Natural killer cell treated with Interleukin-12 subunit alpha and Interleukin-12 subunit beta and Interleukin-15 and Interleukin-18, amount 100 ng/mL, for 72 hours (primary cell): ENCODE results near the gene PAFAH1B1. TPM values are rescaled to one million over a fixed set of nuclear protein-coding genes. Genes with fewer than 3 reads are reported as not detected.

Experiments
- ATAC-seq, 2 donors: fragments of 150-1000 bp; cut with Tn5 transposase in 1 of 2; sonication (Bioruptor Pico), chemical (Tn5 transposase) in 1 of 2; 2 replicates each; pipeline ENCODE4 v1.10.0; 2021
- DNase-seq: peaks from one replicate; pipeline ENCODE4 v3.0.0; 2022; ENCODE audit warnings: low spot score
- H3K27ac Mint-ChIP-seq, 2 donors: 1 replicate in 1 of 2; 2 replicates in 1 of 2; pipeline ENCODE4 v1.8.0; 2022; ENCODE audit warnings: mixed read lengths in 2 of 2, mild to moderate bottlenecking in 1 of 2, moderate library complexity in 1 of 2
- H3K27me3 Mint-ChIP-seq, 2 donors: 1 replicate in 1 of 2; 2 replicates in 1 of 2; pipeline ENCODE4 v1.8.0; 2022; ENCODE audit warnings: mixed read lengths in 2 of 2
- H3K36me3 Mint-ChIP-seq: one replicate; pipeline ENCODE4 v1.8.0; 2022; ENCODE audit warnings: mixed read lengths
- H3K4me1 Mint-ChIP-seq, 2 donors: 1 replicate in 1 of 2; 2 replicates in 1 of 2; pipeline ENCODE4 v1.8.0; 2022; ENCODE audit warnings: low read depth in 2 of 2, mixed read lengths in 2 of 2, mild to moderate bottlenecking in 1 of 2
- H3K4me3 Mint-ChIP-seq: one replicate; pipeline ENCODE4 v1.8.0; 2022; ENCODE audit warnings: mixed read lengths
- H3K9me3 Mint-ChIP-seq: 2 replicates; pipeline ENCODE4 v1.8.0; 2022; ENCODE audit warnings: mixed read lengths
- total RNA-seq, 2 donors: library from RNA; stranded (reverse); gene quantifications; one replicate each; pipeline ENCODE4 v1.2.3, GENCODE V29; 2022

PAFAH1B1 gene
- total RNA-seq, 2 donors from 2014 or later: 192 to 217 TPM

DNA sequence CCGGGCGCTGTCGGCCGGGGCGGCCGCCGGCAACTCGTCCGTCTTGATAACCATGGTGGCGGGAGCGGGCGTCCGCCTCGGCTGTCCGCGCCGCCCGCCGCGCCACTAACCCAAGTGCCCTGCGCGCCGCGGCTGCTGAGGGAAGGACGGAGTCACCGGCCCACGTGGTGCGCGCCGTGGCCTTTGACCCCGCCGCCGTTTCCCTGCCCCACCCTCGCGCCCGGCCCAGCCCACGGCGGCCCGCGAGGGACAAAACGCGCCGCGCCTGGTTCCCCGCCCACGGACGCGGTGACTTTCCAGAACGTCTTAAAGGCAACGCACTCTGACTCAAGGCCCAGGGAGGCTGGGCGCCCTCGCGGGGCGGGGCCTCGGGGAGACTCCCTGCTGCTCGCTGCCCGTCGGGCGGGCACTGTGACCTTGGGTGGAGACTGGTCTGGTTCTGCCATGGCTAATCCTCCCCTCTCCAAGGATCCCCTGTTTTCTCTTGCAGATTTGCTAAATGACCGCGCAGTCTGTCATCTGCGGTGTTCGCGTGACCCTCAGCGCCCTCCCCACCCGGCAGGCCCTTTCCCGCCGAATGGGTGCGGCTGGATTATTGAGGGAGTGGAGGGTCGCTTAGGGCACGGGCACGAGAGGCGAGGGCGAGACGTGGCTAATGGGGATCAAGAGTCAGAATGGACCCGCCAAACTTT lies 118.3 kb downstream of the PAFAH1B1 start, which contains the start of gene CLUH:
Gene CLUH (minus strand): TSS at position 157 of the 692 bp plus-strand sequence. CDS start 103 bp downstream, at position 54.
- H3K4me1 Mint-ChIP-seq: peaks cover 25 to 30% of the 10 kb centered on the region in 2 donors
- H3K27me3 Mint-ChIP-seq: no peaks in the 10 kb centered on the region
- no peaks in the 10 kb centered on the region for H3K9me3 Mint-ChIP-seq
- peak; percentile 94 to 96 for ATAC-seq
- H3K27ac Mint-ChIP-seq: peak within 1 kb of the TSS; percentile 82
- peak within 1 kb of the TSS; percentile 91 for H3K4me3 Mint-ChIP-seq
- no peaks in the 10 kb centered on the region for H3K36me3 Mint-ChIP-seq
- peak; percentile 99 for DNase-seq

DNA sequence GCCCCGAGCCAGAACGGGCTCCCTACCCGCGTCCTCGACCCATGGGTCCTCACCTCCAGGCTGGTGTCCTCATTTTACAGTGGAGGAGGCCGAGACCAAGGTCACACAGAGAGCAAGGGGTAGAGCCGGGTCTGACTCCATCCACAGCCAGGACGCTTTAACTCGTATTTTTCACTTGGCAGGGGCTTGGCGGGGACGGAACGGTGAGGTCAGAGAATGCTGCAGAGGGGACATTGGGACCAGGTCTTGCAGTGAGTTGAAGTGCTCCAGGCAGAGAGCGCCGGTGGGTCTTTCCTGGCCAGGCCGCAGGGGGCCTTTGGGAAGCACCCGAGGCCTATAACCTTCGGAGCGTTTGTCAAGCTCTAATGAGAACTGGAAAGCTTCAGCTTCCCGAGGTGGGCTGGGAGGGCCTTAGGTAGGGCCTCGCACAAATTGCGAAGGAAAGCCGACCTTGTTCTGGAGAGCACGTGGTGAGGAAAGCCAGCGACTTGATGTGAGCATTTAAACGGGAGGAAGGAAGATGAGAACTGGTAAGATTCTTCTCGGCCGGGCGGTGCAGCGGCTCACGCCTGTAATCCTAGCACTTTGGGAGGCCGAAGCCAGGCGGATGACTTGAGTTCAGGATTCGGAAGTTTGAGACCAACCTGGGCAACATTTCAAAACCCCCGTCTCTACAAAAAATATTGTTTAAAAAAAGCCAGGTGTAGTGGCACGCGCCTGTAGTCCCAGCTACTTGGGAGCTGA lies 119.0 kb downstream of the PAFAH1B1 start:
- no peak for ATAC-seq
- H3K27ac Mint-ChIP-seq: peak overlapping the region; percentile 82
- H3K36me3 Mint-ChIP-seq: no peaks in the 10 kb centered on the region
- DNase-seq: no peak
- no peaks in the 10 kb centered on the region for H3K9me3 Mint-ChIP-seq
- H3K27me3 Mint-ChIP-seq: no peaks in the 10 kb centered on the region
- H3K4me1 Mint-ChIP-seq: peaks cover 25 to 30% of the 10 kb centered on the region in 2 donors
- peak overlapping the region; percentile 87 for H3K4me3 Mint-ChIP-seq

DNA sequence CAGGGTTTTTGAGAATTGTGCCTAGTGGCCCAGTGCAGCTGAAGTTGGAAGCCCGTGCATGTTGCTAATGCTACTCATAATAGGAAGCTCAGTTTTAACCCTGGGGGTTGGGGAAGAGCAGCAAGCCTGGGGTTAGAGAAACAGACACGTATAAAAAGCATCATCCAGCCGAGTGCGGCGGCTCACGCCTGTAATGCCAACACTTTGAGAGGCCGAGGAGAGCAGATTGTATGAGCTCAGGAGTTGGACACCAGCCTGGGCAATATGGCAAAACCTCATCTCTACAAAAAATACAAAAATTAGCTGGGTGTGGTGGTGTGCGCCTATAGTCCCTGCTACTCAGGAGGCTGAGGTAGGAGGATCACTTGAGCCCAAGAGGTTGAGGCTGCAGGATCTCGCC lies 120.4 kb downstream of the PAFAH1B1 start:
- H3K4me3 Mint-ChIP-seq: peak overlapping the region; percentile 19
- no peaks in the 10 kb centered on the region for H3K36me3 Mint-ChIP-seq
- no peak for DNase-seq
- H3K4me1 Mint-ChIP-seq: peaks cover 21 to 27% of the 10 kb centered on the region in 2 donors
- no peaks in the 10 kb centered on the region for H3K9me3 Mint-ChIP-seq
- no peaks in the 10 kb centered on the region for H3K27me3 Mint-ChIP-seq
- no peak overlapping the region for H3K27ac Mint-ChIP-seq
- no peak for ATAC-seq

DNA sequence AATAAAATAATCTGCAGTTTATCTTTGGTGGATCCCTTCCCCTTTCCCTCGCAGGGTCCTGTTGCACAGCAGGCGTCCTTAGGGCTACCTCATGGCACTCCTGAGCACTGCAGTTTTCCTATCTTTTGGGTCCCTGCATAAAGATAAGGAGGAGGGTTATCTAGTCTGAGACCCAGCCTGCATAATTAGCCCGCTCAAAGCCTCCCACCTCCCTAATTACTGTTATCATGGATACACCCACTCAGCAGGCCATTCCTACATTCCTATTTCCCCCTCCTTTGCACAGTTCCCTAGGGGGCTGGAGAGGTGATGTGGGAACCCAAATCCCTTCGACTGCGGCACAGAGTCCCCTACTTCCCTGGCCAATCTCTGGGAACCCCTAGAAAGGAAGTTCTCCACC lies 123.2 kb downstream of the PAFAH1B1 start:
- Mint-ChIP-seq H3K27me3 (peaks cover 0 to 1% of the 10 kb centered on the region in 2 donors), H3K4me3 (no peak overlapping the region), H3K4me1 (peaks cover 8 to 9% of the 10 kb centered on the region in 2 donors), H3K27ac (no peak overlapping the region), H3K9me3 (no peaks in the 10 kb centered on the region), H3K36me3 (no peaks in the 10 kb centered on the region)
- no peak for DNase-seq
- no peak for ATAC-seq

DNA sequence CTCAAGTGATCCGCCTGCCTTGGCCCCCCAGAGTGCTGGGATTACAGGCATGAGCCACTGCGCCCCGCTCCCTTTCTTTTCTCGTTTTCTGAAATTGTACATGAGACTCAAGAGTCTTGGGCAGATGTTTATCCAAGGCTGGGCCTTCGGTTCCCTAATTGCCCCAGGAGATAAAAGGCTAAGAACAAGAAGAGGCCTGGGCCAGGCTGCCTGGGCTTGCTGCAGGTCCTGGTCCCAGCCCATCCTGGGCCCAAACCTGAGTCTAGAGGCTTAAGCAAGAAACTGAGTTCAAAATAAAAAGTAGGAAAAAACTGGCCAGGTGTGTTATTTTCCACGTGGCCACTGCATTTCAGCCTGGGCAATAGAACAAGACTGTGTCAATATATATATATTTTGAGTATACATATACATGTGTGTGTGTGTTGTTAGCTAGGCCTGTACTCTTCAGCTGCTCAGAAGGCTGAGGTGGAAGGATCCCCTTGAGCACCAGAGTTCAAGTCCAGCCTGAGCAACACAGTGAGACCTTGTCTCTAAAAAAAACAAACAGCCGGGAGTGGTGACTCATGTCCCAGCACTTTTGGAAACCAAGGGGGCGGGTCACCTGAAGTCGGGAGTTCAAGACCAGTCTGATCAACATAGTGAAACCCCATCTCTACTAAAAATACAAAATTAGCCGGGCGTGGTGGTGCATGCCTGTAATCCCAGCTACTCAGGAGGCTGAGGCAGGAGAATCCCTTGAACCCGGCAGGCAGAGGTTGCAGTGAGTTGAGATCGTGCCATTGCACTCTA lies 124.9 kb downstream of the PAFAH1B1 start:
- H3K27ac Mint-ChIP-seq: no peak overlapping the region

DNA sequence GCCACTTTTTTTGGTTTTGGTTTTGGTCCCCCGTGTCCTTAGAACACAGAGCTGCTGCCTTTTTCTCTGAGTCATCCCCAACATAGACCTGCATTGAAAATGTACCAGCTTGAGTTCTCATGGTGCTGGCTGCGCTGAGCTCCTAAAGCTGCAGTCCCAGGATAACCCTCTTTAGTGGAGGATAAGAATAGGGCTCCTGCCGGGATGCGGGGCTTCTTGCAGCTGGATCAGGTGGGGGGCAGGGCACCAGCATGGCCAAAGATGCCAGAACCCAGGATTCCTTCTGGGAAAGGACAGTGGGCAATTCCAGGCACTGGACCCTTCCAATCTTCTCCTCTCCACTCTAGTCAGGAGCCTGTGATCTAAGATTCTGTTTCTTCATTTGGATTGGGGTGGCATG lies 126.4 kb downstream of the PAFAH1B1 start:
- Mint-ChIP-seq H3K27me3 (peaks cover 0 to 5% of the 10 kb centered on the region in 2 donors), H3K4me3 (no peak overlapping the region), H3K9me3 (no peaks in the 10 kb centered on the region)

More for the DNA sequence above, 124.9 kb downstream of the PAFAH1B1 start:
- H3K4me3 Mint-ChIP-seq: no peak overlapping the region
- ATAC-seq: no peak
- peaks cover 0 to 5% of the 10 kb centered on the region in 2 donors for H3K27me3 Mint-ChIP-seq
- no peaks in the 10 kb centered on the region for H3K4me1 Mint-ChIP-seq
- no peaks in the 10 kb centered on the region for H3K9me3 Mint-ChIP-seq
- no peak for DNase-seq
- H3K36me3 Mint-ChIP-seq: no peaks in the 10 kb centered on the region

DNA sequence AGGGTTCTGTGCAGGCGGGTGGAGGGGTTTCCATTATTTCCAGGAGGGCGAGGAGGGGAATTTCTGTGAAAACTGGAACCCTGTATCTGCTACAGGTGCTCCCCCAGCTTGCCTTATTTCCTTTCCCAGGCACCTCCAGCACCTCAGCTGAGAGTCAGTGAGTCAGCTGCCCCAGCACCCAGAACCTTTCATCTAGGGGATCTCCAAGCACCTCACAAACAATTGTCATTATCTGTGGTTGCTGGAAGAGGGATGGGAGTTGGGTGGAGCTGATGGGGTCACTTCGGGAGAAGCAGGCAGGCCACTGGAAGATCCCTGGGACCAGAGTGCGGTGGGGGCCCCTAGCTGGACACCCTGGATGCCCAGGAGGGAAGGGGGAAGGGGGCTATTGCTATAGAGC lies 128.1 kb downstream of the PAFAH1B1 start:
- Mint-ChIP-seq H3K4me1 (peaks cover 0 to 5% of the 10 kb centered on the region in 2 donors), H3K4me3 (no peak overlapping the region), H3K36me3 (no peaks in the 10 kb centered on the region), H3K9me3 (no peaks in the 10 kb centered on the region), H3K27me3 (peaks cover 10 to 11% of the 10 kb centered on the region in 2 donors), H3K27ac (no peak overlapping the region)
- DNase-seq: no peak
- no peak for ATAC-seq

More for the DNA sequence above, 126.4 kb downstream of the PAFAH1B1 start:
- ATAC-seq (no peak), DNase-seq (no peak)
- Mint-ChIP-seq H3K4me1 (no peaks in the 10 kb centered on the region), H3K36me3 (no peaks in the 10 kb centered on the region), H3K27ac (no peak overlapping the region)

DNA sequence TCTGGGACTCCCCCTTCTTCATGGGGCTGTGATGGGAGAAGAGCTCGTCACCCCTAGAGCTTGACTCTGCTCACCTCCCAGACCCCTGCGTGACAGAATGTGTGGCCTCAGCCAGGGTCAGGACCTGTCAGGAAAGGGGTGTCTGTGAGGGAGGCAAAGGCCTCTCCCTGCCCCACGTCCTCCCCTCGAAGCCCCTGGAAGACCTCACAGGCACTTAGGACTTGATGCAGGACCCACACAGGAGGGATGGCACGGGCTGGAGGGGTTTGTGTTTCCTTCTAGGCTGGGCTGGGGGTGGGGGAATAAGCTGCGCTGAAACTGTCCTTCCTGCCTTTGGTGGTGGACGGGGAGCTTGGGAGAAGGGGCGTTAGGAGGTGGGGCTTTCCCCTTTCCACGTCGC lies 129.2 kb downstream of the PAFAH1B1 start:
- Mint-ChIP-seq H3K27ac (no peak overlapping the region), H3K27me3 (peaks cover 10 to 13% of the 10 kb centered on the region in 2 donors), H3K4me1 (peaks cover 0 to 5% of the 10 kb centered on the region in 2 donors), H3K4me3 (no peak overlapping the region), H3K36me3 (no peaks in the 10 kb centered on the region), H3K9me3 (no peaks in the 10 kb centered on the region)
- ATAC-seq (no peak), DNase-seq (no peak)

DNA sequence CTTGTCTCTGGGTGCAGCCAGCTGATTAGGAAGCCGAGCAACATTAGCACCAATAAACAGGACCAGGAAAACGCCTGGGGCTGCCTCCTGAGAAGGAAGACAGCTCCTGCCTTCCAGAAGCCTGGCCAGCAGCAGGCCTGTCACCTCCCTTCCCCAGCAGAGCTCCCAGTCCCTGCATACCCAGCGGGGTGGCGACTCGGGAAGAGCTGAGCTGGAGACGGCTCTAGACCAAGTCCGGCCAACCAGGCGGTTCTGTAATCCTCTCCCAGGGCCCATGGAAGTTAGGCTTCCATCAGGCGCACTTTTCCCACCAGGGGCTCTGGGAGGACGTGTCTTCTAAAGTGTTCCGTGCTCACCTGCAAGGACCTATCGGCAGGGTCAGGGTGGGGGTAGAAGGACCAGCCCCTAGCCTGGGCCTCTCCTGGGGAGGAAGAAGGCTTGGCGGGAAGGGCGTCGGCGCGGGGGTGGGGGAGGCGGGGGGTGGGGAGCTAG lies 130.1 kb downstream of the PAFAH1B1 start:
- DNase-seq (no peak), ATAC-seq (no peak)
- H3K27ac Mint-ChIP-seq: no peak overlapping the region
- peaks cover 10 to 13% of the 10 kb centered on the region in 2 donors for H3K27me3 Mint-ChIP-seq
- no peaks in the 10 kb centered on the region for H3K36me3 Mint-ChIP-seq
- no peak overlapping the region for H3K4me3 Mint-ChIP-seq
- no peaks in the 10 kb centered on the region for H3K9me3 Mint-ChIP-seq
- peaks cover 0 to 5% of the 10 kb centered on the region in 2 donors for H3K4me1 Mint-ChIP-seq

DNA sequence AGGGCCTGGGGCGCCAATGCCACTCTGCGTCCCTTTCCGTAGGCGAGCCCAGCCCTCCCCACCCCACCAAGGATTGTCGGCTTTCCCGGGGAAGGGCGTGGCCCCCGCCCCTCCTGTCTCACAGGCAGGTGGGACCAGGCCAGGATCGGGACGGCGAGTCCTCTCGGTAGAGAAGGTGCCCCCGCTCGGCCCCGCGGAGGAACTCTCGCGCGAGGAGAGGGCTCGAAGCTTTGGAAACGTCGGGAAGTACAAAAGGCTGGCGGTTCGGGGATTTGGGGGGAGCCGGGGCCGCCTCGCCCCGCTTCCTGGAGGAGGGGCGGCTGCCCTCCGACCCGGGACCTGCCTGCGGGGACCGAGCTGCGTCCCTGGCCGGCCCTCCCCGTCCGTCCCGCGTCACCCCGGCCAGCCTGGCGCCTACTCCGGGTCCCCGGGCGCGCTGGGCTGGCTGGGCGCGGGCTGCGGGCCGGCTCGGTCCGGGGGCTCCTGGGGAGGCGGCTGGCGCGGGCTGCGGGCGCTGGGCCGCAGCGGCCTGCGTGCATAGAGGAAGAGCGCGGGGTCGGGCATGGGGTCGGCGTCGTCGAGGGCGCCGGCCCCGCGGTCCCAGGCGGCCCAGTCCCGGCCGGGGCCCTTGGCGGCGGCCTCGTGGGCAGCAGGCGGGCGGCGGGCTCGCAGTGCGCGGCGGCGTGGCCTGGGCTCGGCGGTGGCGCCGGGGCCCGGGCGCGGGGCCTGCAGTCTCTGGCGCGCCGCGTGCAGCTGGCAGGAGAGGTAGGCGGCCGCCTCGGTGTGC lies 130.7 kb downstream of the PAFAH1B1 start:
- Mint-ChIP-seq H3K27me3 (peaks cover 10 to 13% of the 10 kb centered on the region in 2 donors), H3K27ac (no peak overlapping the region)

DNA sequence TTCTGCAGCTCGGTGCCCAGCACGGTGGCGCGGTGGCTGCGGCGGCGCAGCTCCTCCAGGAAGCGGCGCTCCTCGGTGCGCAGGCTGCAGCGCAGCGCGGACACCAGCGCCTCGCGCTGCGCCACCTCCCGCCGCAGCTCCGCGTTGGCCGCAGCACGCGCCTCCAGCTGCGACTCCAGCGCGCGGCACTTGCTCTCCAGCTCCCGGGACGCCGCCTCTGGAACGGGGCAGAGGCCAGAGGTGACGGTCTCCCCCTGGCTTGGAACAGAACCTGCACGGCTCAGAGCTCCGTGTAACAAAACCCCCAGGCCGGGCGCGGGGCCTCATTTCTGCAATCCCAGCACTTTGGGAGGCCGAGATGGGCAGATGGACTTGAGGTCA lies 131.3 kb downstream of the PAFAH1B1 start:
- peaks cover 10 to 13% of the 10 kb centered on the region in 2 donors for H3K27me3 Mint-ChIP-seq
- H3K27ac Mint-ChIP-seq: no peak overlapping the region
- no peak for DNase-seq
- H3K4me1 Mint-ChIP-seq: peaks cover 0 to 5% of the 10 kb centered on the region in 2 donors
- no peaks in the 10 kb centered on the region for H3K9me3 Mint-ChIP-seq
- no peaks in the 10 kb centered on the region for H3K36me3 Mint-ChIP-seq
- no peak overlapping the region for H3K4me3 Mint-ChIP-seq
- ATAC-seq: peak; percentile 75 to 76

More for the DNA sequence above, 130.7 kb downstream of the PAFAH1B1 start:
- no peaks in the 10 kb centered on the region for H3K36me3 Mint-ChIP-seq
- DNase-seq: no peak
- H3K9me3 Mint-ChIP-seq: no peaks in the 10 kb centered on the region
- peak; percentile 21 to 65 for ATAC-seq
- H3K4me1 Mint-ChIP-seq: peaks cover 0 to 5% of the 10 kb centered on the region in 2 donors
- H3K4me3 Mint-ChIP-seq: no peak overlapping the region

DNA sequence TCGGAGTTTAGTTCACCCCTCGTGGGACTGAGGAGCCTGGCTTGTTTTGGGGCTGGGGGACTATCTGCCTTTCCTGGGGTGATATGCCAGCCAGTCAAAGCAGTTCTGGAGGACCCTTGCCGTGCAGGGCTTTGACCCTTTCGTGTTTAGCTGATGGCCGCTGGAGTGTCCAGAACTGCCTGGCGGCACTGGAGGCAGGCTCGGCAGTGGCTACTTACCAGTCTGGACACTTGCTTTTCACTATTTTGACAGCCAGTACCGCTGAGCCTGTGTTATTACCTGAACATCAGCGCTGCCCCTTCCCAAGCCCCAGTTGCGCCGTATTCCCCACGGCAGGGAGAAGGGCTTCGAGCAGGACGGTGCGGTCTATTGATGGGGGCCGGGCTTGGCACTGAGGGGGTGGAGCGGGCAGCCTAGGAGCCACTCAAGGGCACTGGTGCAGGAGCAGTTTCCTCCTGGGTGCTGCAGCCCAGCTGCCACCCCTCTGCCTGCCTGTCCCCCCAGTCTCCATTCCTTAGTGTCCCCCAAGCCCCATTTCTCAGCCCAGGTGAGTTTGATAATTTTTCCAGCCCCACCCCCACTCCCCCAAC lies 137.4 kb downstream of the PAFAH1B1 start:
- no peaks in the 10 kb centered on the region for H3K36me3 Mint-ChIP-seq
- no peaks in the 10 kb centered on the region for H3K4me1 Mint-ChIP-seq
- H3K27me3 Mint-ChIP-seq: peaks cover 1 to 10% of the 10 kb centered on the region in 2 donors
- no peaks in the 10 kb centered on the region for H3K9me3 Mint-ChIP-seq
- no peak overlapping the region for H3K27ac Mint-ChIP-seq
- DNase-seq (no peak), ATAC-seq (peak in 1 of 2 donors; percentile 17)
- H3K4me3 Mint-ChIP-seq: no peak overlapping the region
